Suprapubic skin (tissue), 4 donors: ENCODE data around the gene SNX9. TPM values are rescaled to one million over a fixed set of nuclear protein-coding genes. Genes with fewer than 3 reads are reported as not detected.

ENCODE experiments used
- DNase-seq, 2 donors: peaks; one replicate each; pipeline ENCODE4 v3.0.0-alpha.2; 2019; ENCODE audit warnings: low spot score in 2 of 2
- H3K27ac ChIP-seq: fragments of 200-600 bp; sonication (generic); one replicate; pipeline ENCODE4 v1.5.1; 2019
- H3K27me3 ChIP-seq: fragments of 200-600 bp; sonication (generic); one replicate; pipeline ENCODE4 v1.5.1; 2019
- H3K36me3 ChIP-seq: fragments of 200-600 bp; sonication (generic); one replicate; pipeline ENCODE4 v1.5.1; 2019
- H3K4me1 ChIP-seq: fragments of 200-600 bp; sonication (generic); one replicate; pipeline ENCODE4 v1.5.1; 2019
- H3K4me3 ChIP-seq: fragments of 200-600 bp; sonication (generic); one replicate; pipeline ENCODE4 v1.5.1; 2019; ENCODE audit warnings: mild to moderate bottlenecking
- H3K9me3 ChIP-seq: fragments of 200-600 bp; sonication (generic); one replicate; pipeline ENCODE4 v1.5.1; 2019
- EP300 ChIP-seq: sonication (generic); formaldehyde crosslinking; IDR thresholded peaks from one replicate; pipeline ENCODE4 v1.6.1; 2017; ENCODE audit warnings: antibody characterized with exemption
- POLR2A ChIP-seq, 2 donors: fragments of 450-650 bp; IDR thresholded peaks; one replicate each; pipeline ENCODE4 v1.6.1; 2017; ENCODE audit warnings: antibody characterized with exemption in 2 of 2, mild to moderate bottlenecking in 2 of 2, moderate library complexity in 2 of 2
- POLR2AphosphoS5 ChIP-seq, 3 donors: sonication (generic); formaldehyde crosslinking; IDR thresholded peaks; one replicate each; pipeline ENCODE4 v1.6.1; 2017; ENCODE audit warnings: antibody characterized with exemption in 3 of 3
- WGBS: methylation state at CpG from one replicate; pipeline ENCODE4 v1.1.5; 2018; 5-methylcytosine and 5-hydroxymethylcytosine counted together
- total RNA-seq, 4 donors: library from RNA; depleted of rRNA; stranded (reverse); fragments of >200 nt; gene quantifications; one replicate each; pipeline ENCODE4 v1.1.0, GENCODE V29; 2016
- TF ChIP-seq, protein P1 (sequence below), 2 donors: fragments of 200-600 bp in 1 of 2; fragments of 450-650 bp in 1 of 2; sonication (generic) in 1 of 2; IDR thresholded peaks; one replicate each; pipeline ENCODE4 v1.5.1; 2016 to 2019; ENCODE audit warnings: antibody characterized with exemption in 2 of 2, mild to moderate bottlenecking in 1 of 2, moderate library complexity in 1 of 2

The SNX9 gene
- total RNA-seq, 4 donors from 2014 or later: 30.4 to 44.2 (median 35.8) TPM

DNA sequence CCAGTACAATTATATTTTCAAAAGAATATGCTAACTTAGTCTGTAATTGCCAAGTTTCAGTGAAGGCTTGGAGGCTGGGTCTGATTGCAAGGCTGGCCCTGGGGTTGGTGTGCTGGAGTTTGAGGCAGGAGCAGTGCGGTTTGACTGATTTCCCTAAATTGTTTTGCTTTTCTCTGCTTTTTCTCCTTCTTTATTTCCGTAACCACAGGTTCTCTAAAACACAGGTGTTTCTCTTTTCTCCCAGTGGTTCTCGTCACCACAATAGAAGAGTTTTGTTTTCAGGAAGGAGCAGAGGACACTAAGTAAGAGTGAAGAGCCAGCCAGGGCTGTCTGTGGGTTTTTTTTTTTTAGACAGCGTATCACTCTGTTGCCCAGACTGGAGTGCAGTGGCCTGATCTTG lies 8.2 kb upstream of the SNX9 start:
- no peaks in the 10 kb centered on the region for H3K9me3 ChIP-seq
- H3K36me3 ChIP-seq: no peaks in the 10 kb centered on the region
- no peak for TF ChIP-seq POLR2AphosphoS5 (IDR thresholded peaks at IDR 0.05)
- no peak for TF ChIP-seq POLR2A (IDR thresholded peaks at IDR 0.05)
- no peak for TF ChIP-seq EP300
- TF ChIP-seq, protein P1, sequence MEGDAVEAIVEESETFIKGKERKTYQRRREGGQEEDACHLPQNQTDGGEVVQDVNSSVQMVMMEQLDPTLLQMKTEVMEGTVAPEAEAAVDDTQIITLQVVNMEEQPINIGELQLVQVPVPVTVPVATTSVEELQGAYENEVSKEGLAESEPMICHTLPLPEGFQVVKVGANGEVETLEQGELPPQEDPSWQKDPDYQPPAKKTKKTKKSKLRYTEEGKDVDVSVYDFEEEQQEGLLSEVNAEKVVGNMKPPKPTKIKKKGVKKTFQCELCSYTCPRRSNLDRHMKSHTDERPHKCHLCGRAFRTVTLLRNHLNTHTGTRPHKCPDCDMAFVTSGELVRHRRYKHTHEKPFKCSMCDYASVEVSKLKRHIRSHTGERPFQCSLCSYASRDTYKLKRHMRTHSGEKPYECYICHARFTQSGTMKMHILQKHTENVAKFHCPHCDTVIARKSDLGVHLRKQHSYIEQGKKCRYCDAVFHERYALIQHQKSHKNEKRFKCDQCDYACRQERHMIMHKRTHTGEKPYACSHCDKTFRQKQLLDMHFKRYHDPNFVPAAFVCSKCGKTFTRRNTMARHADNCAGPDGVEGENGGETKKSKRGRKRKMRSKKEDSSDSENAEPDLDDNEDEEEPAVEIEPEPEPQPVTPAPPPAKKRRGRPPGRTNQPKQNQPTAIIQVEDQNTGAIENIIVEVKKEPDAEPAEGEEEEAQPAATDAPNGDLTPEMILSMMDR (IDR thresholded peaks at IDR 0.05): no peak
- H3K27ac ChIP-seq: peak overlapping the region; percentile 87
- no peak for DNase-seq
- no peaks in the 10 kb centered on the region for H3K27me3 ChIP-seq
- H3K4me1 ChIP-seq: peaks cover 24% of the 10 kb centered on the region
- WGBS: 88% methylated on average over 4 of the region's 4 CpGs
- no peak overlapping the region for H3K4me3 ChIP-seq

DNA sequence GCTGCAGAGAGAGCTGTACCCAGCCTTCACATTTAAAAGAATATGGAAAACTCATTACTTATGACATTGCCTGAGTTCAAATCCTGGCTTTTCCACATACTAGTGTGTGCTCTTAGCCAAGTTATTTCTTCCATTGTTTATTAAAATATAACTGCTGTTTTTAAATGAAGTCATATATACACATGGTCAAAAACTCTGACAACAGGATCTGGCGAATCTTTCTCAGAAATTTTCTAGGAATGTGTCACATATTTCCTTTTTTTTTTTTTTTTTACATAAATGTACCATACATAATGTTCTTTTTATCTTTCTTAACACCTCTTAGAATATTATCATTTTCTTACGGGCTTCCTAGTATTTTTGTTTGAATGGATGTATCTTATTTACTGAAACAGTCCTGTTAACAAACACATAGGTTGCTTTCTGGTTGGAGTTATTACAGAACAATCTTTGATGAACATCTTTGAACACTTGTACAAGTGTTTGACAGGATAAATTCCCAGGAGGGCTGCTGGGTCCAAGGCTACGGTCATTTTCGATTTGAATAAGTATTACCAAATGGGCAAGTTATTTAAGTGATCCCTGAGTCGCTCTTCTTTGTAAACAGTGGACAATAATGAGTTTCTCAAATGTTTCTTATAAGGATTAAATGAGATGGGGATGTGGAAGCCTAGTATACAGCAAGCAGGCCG lies 1.6 kb upstream of the SNX9 start:
- H3K27ac ChIP-seq: no peak overlapping the region
- 69% methylated on average over 6 of the region's 6 CpGs for WGBS
- peaks cover 20% of the 10 kb centered on the region for H3K4me1 ChIP-seq

DNA sequence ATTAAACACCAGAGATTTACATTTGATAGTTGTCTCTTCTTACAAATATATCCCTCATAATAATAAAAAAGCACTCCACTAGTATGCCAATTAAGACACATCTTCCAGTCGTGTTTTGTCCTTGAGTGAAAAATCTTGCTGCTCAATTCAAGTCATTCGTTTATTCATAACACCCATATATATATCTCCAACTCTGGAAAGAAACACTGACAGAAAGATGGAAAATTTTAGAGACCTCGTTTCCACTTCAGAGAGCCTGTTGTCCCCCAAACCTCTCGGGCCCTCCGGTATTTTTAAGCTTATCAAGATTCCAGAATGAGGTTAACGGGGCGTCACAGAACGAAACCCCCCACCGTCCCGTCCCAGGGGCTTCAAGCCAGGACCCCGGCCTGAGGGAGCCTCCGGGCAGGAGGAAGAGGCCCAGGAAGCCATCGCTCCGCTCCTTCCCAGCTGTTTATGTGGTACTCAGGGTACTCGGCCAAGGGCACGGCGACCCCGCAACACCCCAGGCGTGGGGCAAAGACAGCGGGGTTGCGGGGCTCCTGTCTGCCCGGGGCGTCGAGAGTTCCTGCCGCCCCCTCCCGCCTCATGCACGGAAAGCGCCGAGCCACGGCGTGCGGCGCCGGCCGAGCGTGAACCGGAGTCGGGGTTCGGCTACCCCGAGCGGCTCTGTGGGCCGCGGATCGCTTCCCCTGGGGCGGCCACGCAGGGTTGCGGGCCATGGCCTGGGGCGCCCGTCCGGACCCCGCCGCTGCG lies 623 bp upstream of the SNX9 start:
- DNase-seq: peak in 1 of 2 donors; percentile 68
- H3K4me1 ChIP-seq: peaks cover 20% of the 10 kb centered on the region
- H3K27me3 ChIP-seq: no peaks in the 10 kb centered on the region
- peak overlapping the region; percentile 85 for H3K4me3 ChIP-seq
- H3K9me3 ChIP-seq: no peaks in the 10 kb centered on the region
- H3K36me3 ChIP-seq: no peaks in the 10 kb centered on the region
- no peak for TF ChIP-seq POLR2A (IDR thresholded peaks at IDR 0.05)
- no peak for TF ChIP-seq POLR2AphosphoS5 (IDR thresholded peaks at IDR 0.05)
- peak overlapping the region; percentile 99 for H3K27ac ChIP-seq
- 19% methylated on average over 13 of the region's 53 CpGs for WGBS

More for the DNA sequence above, 1.6 kb upstream of the SNX9 start:
- TF ChIP-seq POLR2A (IDR thresholded peaks at IDR 0.05): no peak
- no peak for TF ChIP-seq POLR2AphosphoS5 (IDR thresholded peaks at IDR 0.05)
- TF ChIP-seq EP300: no peak
- TF ChIP-seq, protein P1 (IDR thresholded peaks at IDR 0.05): no peak
- Histone ChIP-seq H3K36me3 (no peaks in the 10 kb centered on the region), H3K4me3 (no peak overlapping the region), H3K27me3 (no peaks in the 10 kb centered on the region), H3K9me3 (no peaks in the 10 kb centered on the region)
- no peak for DNase-seq

DNA sequence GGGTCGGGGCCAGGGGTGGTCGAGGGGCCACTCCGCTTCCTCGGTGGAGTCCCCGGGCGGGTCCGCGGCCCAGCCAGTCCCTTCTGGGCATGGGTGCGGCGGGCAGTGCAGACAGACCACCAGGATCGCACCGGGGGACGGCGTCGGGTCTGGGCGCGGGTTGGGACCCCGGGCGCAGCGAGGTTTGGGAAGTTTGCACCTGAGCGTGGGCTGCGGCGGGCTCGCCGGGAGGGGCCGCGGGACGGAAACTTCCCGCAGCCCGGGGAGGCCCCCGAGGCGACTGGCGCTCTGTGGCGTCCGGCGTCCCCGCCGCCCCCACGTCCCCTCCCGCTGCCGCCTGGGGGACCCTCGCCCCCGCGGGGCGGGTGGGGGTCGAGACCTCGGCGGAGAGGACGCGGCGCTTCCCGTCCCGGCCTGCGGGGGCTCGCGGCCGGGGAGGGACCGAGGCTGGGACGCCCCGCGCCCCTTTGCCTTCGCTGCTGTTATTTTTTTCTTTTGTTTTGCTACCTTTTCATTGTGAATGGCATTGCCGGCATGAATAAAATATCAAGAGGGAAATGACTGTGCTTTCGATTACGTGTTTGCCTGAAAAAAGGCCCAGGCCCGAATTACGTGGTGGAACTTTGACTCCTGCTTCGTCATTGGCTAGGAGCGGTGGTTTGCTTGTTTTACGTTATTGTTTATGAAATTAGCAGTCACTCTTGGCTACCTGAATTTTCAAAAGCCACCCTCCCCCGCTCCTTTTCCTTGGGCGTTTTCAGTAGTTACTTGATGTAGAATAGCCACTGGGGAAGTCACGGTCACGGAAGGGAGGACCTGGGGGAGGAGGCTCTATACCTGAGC lies 703 bp downstream of the SNX9 start:
- peak overlapping the region; percentile 85 for H3K4me3 ChIP-seq
- H3K27ac ChIP-seq: peak overlapping the region; percentile 99
- DNase-seq: peak; percentile 82 to 83
- H3K27me3 ChIP-seq: no peaks in the 10 kb centered on the region
- TF ChIP-seq, protein P1 (IDR thresholded peaks at IDR 0.05): peak in 1 of 2 donors; percentile 10
- TF ChIP-seq EP300: no peak
- no peak for TF ChIP-seq POLR2A (IDR thresholded peaks at IDR 0.05)
- TF ChIP-seq POLR2AphosphoS5 (IDR thresholded peaks at IDR 0.05): no peak
- no peaks in the 10 kb centered on the region for H3K9me3 ChIP-seq
- under 1% methylated on average over 30 of the region's 74 CpGs for WGBS
- peaks cover 20% of the 10 kb centered on the region for H3K4me1 ChIP-seq
- H3K36me3 ChIP-seq: no peaks in the 10 kb centered on the region

DNA sequence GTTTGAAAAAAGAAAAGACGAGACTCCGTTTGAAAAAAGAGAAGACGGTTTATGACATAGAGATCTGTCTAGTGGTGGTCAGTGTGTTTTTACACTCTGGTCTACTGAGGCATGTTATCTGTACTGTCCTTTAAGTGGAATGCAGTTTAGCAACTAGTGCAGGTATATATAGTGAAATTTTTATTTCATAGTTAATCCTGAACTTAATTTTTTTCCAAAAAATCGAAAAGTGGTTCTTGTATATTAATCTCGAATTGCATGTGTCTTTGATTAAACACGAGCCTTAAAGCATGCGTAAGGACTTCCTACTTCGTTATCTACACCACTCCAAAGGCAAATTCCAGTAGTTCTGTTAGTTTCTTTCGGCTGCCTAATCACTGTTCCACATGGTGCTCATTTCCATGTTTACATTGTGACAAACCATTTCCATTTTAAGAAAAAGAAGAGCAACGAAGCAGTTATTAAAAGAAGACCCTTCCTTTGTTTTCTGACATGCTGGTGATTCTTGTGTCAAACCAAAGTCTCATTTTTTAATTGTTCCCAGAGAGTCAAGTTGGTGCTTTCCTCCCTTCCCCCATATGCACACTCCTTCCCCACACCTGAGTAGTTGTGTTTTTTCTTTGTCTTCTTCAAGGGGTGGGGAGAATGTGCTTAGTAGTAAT lies 2.3 kb downstream of the SNX9 start:
- TF ChIP-seq POLR2AphosphoS5 (IDR thresholded peaks at IDR 0.05) (no peak), EP300 (no peak), POLR2A (IDR thresholded peaks at IDR 0.05) (no peak)
- TF ChIP-seq, protein P1 (IDR thresholded peaks at IDR 0.05): no peak

More for the DNA sequence above, 2.3 kb downstream of the SNX9 start:
- Histone ChIP-seq H3K27ac (no peak overlapping the region), H3K36me3 (no peaks in the 10 kb centered on the region), H3K4me1 (peaks cover 28% of the 10 kb centered on the region), H3K4me3 (no peak overlapping the region), H3K27me3 (no peaks in the 10 kb centered on the region), H3K9me3 (no peaks in the 10 kb centered on the region)
- WGBS: 70% methylated on average over 10 of the region's 10 CpGs
- no peak for DNase-seq
